ENCODE results near the gene ZBTB21. TPM values are rescaled to one million over a fixed set of nuclear protein-coding genes. Genes with fewer than 3 reads are reported as not detected.

The ZBTB21 gene
- total RNA-seq, 2 experiments from 2014 or later, result 132 to 139 TPM

DNA sequence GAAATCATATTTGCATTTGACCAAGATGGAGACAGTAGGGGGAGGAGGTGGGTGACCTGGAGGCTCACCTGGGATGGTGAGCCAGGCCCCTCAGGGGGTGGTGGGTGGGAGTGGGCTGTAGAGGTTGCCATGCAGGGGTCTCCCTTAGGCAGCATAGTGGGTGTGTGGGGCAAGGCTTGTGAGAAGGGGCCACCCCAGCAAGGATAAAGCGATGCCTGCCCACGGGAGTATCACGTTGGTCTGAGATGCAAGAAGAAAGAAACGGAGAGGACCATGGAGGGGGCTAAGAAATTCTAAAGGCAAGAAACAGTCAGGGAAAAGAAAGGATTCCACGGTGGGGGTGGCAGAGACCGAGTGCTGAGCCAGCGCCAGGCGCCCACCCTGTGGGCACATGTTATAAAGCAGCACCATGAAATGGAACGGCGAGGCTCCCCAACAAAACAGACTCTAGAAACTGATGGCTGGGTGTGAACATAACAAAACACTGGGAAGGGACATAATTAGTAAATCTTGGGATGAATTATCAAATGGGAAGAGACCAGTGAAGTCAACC, 44.6 kb downstream of the ZBTB21 start:
- peaks cover under 1 to 11% of the 10 kb centered on the region in 2 experiments for H3K27me3 ChIP-seq (ENCODE audit: control insufficient read depth in 1 of 2, insufficient read depth in 2 of 2, low read length in 2 of 2)
- TF ChIP-seq, protein P1, sequence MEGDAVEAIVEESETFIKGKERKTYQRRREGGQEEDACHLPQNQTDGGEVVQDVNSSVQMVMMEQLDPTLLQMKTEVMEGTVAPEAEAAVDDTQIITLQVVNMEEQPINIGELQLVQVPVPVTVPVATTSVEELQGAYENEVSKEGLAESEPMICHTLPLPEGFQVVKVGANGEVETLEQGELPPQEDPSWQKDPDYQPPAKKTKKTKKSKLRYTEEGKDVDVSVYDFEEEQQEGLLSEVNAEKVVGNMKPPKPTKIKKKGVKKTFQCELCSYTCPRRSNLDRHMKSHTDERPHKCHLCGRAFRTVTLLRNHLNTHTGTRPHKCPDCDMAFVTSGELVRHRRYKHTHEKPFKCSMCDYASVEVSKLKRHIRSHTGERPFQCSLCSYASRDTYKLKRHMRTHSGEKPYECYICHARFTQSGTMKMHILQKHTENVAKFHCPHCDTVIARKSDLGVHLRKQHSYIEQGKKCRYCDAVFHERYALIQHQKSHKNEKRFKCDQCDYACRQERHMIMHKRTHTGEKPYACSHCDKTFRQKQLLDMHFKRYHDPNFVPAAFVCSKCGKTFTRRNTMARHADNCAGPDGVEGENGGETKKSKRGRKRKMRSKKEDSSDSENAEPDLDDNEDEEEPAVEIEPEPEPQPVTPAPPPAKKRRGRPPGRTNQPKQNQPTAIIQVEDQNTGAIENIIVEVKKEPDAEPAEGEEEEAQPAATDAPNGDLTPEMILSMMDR (IDR thresholded peaks at IDR 0.05), result no peak
- peaks cover 4% of the 10 kb centered on the region for H3K4me1 ChIP-seq (ENCODE audit: insufficient read depth, low read length)
- Mint-ChIP-seq H3K4me1 (ENCODE audit: low read depth) (no peaks in the 10 kb centered on the region), H3K27me3 (peaks cover 10% of the 10 kb centered on the region), H3K9me3 (no peaks in the 10 kb centered on the region), H3K4me3 (no peak overlapping the region), H3K27ac (no peak overlapping the region), H3K36me3 (ENCODE audit: low read depth) (no peaks in the 10 kb centered on the region)
- intact Hi-C loops (cut with DNase I, micrococcal nuclease), result no loop called here
- ATAC-seq (ENCODE audit: poor library complexity), result no peak
- no peaks in the 10 kb centered on the region for H3K36me3 ChIP-seq (ENCODE audit: insufficient read depth, low read length)
- no peak overlapping the region for H3K27ac ChIP-seq (ENCODE audit: low read depth in 1 of 2, low read length in 2 of 2)
- ChIA-PET CTCF (no interaction called here), POLR2A (no interaction called here)
- H3K4me3 ChIP-seq (ENCODE audit: low read length), result no peak overlapping the region
- no peak for DNase-seq
- H3K9me3 ChIP-seq (ENCODE audit: control insufficient read depth in 1 of 2, insufficient read depth in 1 of 2, low read length in 2 of 2), result no peaks in the 10 kb centered on the region

DNA sequence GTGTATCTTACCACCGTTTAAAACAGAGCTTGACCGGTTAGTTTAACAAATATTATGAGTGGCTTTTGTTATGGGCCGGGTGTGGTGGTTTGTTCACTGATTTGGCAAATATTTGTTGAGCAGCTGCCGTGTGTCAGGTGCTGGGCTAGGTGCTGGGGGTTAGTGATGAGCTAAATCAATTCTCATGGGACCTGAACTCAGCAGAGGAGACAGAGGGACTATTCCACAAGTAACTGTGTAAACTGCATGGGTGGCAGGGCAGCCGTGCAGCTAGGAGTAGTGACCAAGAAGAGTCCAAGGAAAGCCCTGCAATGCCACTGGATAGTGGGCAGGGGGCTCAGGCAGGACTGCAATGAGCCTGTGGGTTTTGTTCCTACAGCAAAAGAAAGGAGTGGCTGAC, 45.1 kb downstream of the ZBTB21 start:
- ChIA-PET POLR2A (no interaction called here), CTCF (no interaction called here)
- Histone ChIP-seq H3K4me3 (ENCODE audit: low read length) (no peak overlapping the region), H3K9me3 (ENCODE audit: control insufficient read depth in 1 of 2, insufficient read depth in 1 of 2, low read length in 2 of 2) (no peaks in the 10 kb centered on the region), H3K27ac (ENCODE audit: low read depth in 1 of 2, low read length in 2 of 2) (no peak overlapping the region), H3K4me1 (ENCODE audit: insufficient read depth, low read length) (peaks cover 4% of the 10 kb centered on the region), H3K27me3 (ENCODE audit: control insufficient read depth in 1 of 2, insufficient read depth in 2 of 2, low read length in 2 of 2) (peaks cover 2 to 11% of the 10 kb centered on the region in 2 experiments), H3K36me3 (ENCODE audit: insufficient read depth, low read length) (no peaks in the 10 kb centered on the region)
- ATAC-seq (ENCODE audit: poor library complexity) (no peak), DNase-seq (no peak)
- Mint-ChIP-seq H3K4me3 (no peak overlapping the region), H3K27ac (no peak overlapping the region), H3K9me3 (no peaks in the 10 kb centered on the region), H3K27me3 (peaks cover 10% of the 10 kb centered on the region), H3K36me3 (ENCODE audit: low read depth) (no peaks in the 10 kb centered on the region), H3K4me1 (ENCODE audit: low read depth) (no peaks in the 10 kb centered on the region)
- intact Hi-C loops (cut with DNase I, micrococcal nuclease), result no loop called here
- TF ChIP-seq, protein P1 (IDR thresholded peaks at IDR 0.05), result no peak

DNA sequence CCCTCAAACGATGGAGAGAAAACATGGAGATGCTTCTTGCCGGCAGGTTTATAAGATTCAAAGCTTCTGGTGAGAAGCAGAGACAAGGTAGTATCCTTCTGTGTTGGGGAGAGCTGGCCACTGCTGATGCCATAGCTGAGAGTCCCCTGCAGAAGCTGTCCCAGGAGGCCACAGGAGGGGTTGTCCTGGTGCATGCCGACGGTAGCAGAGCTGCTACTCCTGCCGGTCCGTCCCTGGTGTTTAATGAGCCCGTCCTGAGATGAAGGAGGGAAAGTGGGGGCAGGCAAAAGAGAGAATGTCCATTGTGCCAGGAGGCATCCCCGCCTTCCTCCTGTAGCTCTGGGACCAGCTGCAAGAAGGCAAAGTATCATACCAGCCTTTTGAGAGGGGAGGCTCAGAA, 46.0 kb downstream of the ZBTB21 start:
- Histone ChIP-seq H3K4me1 (ENCODE audit: insufficient read depth, low read length) (peaks cover 4% of the 10 kb centered on the region), H3K9me3 (ENCODE audit: control insufficient read depth in 1 of 2, insufficient read depth in 1 of 2, low read length in 2 of 2) (no peaks in the 10 kb centered on the region), H3K27ac (ENCODE audit: low read depth in 1 of 2, low read length in 2 of 2) (no peak overlapping the region), H3K27me3 (ENCODE audit: control insufficient read depth in 1 of 2, insufficient read depth in 2 of 2, low read length in 2 of 2) (peaks cover 2 to 11% of the 10 kb centered on the region in 2 experiments), H3K4me3 (ENCODE audit: low read length) (no peak overlapping the region), H3K36me3 (ENCODE audit: insufficient read depth, low read length) (no peaks in the 10 kb centered on the region)
- H3K27me3 Mint-ChIP-seq, result peaks cover 10% of the 10 kb centered on the region
- TF ChIP-seq, protein P1 (IDR thresholded peaks at IDR 0.05), result no peak
- H3K27ac Mint-ChIP-seq, result no peak overlapping the region
- H3K4me1 Mint-ChIP-seq (ENCODE audit: low read depth), result no peaks in the 10 kb centered on the region
- DNase-seq, result no peak
- CTCF ChIA-PET, result no interaction called here
- H3K9me3 Mint-ChIP-seq, result no peaks in the 10 kb centered on the region
- no peak overlapping the region for H3K4me3 Mint-ChIP-seq
- POLR2A ChIA-PET, result no interaction called here
- intact Hi-C loops (cut with DNase I, micrococcal nuclease), result no loop called here
- no peak for ATAC-seq (ENCODE audit: poor library complexity)
- no peaks in the 10 kb centered on the region for H3K36me3 Mint-ChIP-seq (ENCODE audit: low read depth)
